GM10266 (cell line): ENCODE data around the gene ANKRD31.
"Not testable (repeated sequence)": the region's sequence is repeated elsewhere in the genome, so short reads cannot be mapped to it uniquely, and the experiment has no call there.

Experiments used
- DNase-seq: peaks from one replicate; pipeline ENCODE4 v3.0.0; 2012; ENCODE audit errors: extremely low spot score
- CTCF ChIP-seq: IDR thresholded peaks from 2 replicates; pipeline ENCODE4 v1.5.1; 2012; ENCODE audit warnings: mild to moderate bottlenecking, low read depth; ENCODE audit not compliant: control insufficient read depth, insufficient read depth; ENCODE audit errors: missing control alignments

The ANKRD31 gene

GRCh38 chr5:75108931-75109596 lies 127.6 kb downstream of the ANKRD31 start:
- TF ChIP-seq CTCF: no peak
- DNase-seq: no peak

GRCh38 chr5:75108515-75108914 lies 128.2 kb downstream of the ANKRD31 start:
- no peak for DNase-seq

GRCh38 chr5:75095956-75096355 lies 140.7 kb downstream of the ANKRD31 start:
- not testable (repeated sequence) for DNase-seq

More at GRCh38 chr5:75108515-75108914, 128.2 kb downstream of the ANKRD31 start:
- TF ChIP-seq CTCF: no peak

- no peak for DNase-seq
- no peak for TF ChIP-seq CTCF
Observed at GRCh38 chr5:75091597-75091996, 145.1 kb downstream of the ANKRD31 start.

- no peak for TF ChIP-seq CTCF
Observed at GRCh38 chr5:75089662-75090061, 147.0 kb downstream of the ANKRD31 start.

GRCh38 chr5:75089137-75089536 lies 147.5 kb downstream of the ANKRD31 start:
- no peak for TF ChIP-seq CTCF
- DNase-seq: no peak

More at GRCh38 chr5:75089662-75090061, 147.0 kb downstream of the ANKRD31 start:
- DNase-seq: no peak

GRCh38 chr5:75088648-75089047 lies 148.0 kb downstream of the ANKRD31 start:
- TF ChIP-seq CTCF: no peak
- DNase-seq: no peak

- TF ChIP-seq CTCF: no peak
- no peak for DNase-seq
Observed at GRCh38 chr5:75081510-75081909, 155.2 kb downstream of the ANKRD31 start.

GRCh38 chr5:75079346-75079745 lies 157.3 kb downstream of the ANKRD31 start:
- DNase-seq: not testable (repeated sequence)
